ENCODE results near the gene TTYH3. TPM values are rescaled to one million over a fixed set of nuclear protein-coding genes. Genes with fewer than 3 reads are reported as not detected.

The TTYH3 gene
- total RNA-seq, 1 experiment from 2014 or later: 178 TPM

GRCh38 chr7:2619116-2619515 is 12.7 kb upstream of the TTYH3 start:
- no peaks in the 10 kb centered on the region for H3K36me3 Mint-ChIP-seq
- DNase-seq (ENCODE audit: low spot score): no peak
- no peak overlapping the region for H3K4me3 Mint-ChIP-seq
- no peak overlapping the region for H3K27ac Mint-ChIP-seq
- TF ChIP-seq MXD4 (CRISPR knock-in tag; IDR thresholded peaks at IDR 0.05; ENCODE audit: borderline replicate concordance) (no peak), MYBL2 (CRISPR knock-in tag; IDR thresholded peaks at IDR 0.05) (no peak), ZNF317 (CRISPR knock-in tag; IDR thresholded peaks at IDR 0.05; ENCODE audit: borderline replicate concordance, low read depth) (no peak), JUN (CRISPR knock-in tag; IDR thresholded peaks at IDR 0.05) (no peak), SMAD3 (CRISPR knock-in tag; IDR thresholded peaks at IDR 0.05; ENCODE audit: borderline replicate concordance) (no peak), KAT7 (CRISPR knock-in tag; IDR thresholded peaks at IDR 0.05; ENCODE audit: borderline replicate concordance) (no peak), CREB1 (CRISPR knock-in tag; IDR thresholded peaks at IDR 0.05) (no peak), ZSCAN18 (CRISPR knock-in tag; IDR thresholded peaks at IDR 0.05) (no peak), FOXP4 (CRISPR knock-in tag; IDR thresholded peaks at IDR 0.05) (no peak), PREB (CRISPR knock-in tag; IDR thresholded peaks at IDR 0.05; ENCODE audit: borderline replicate concordance) (no peak), NFATC4 (CRISPR knock-in tag; IDR thresholded peaks at IDR 0.05) (no peak), GTF2I (CRISPR knock-in tag; conservative IDR thresholded peaks at IDR 0.05) (no peak)
- TF ChIP-seq, protein P1, sequence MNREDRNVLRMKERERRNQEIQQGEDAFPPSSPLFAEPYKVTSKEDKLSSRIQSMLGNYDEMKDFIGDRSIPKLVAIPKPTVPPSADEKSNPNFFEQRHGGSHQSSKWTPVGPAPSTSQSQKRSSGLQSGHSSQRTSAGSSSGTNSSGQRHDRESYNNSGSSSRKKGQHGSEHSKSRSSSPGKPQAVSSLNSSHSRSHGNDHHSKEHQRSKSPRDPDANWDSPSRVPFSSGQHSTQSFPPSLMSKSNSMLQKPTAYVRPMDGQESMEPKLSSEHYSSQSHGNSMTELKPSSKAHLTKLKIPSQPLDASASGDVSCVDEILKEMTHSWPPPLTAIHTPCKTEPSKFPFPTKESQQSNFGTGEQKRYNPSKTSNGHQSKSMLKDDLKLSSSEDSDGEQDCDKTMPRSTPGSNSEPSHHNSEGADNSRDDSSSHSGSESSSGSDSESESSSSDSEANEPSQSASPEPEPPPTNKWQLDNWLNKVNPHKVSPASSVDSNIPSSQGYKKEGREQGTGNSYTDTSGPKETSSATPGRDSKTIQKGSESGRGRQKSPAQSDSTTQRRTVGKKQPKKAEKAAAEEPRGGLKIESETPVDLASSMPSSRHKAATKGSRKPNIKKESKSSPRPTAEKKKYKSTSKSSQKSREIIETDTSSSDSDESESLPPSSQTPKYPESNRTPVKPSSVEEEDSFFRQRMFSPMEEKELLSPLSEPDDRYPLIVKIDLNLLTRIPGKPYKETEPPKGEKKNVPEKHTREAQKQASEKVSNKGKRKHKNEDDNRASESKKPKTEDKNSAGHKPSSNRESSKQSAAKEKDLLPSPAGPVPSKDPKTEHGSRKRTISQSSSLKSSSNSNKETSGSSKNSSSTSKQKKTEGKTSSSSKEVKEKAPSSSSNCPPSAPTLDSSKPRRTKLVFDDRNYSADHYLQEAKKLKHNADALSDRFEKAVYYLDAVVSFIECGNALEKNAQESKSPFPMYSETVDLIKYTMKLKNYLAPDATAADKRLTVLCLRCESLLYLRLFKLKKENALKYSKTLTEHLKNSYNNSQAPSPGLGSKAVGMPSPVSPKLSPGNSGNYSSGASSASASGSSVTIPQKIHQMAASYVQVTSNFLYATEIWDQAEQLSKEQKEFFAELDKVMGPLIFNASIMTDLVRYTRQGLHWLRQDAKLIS (CRISPR knock-in tag; IDR thresholded peaks at IDR 0.05; ENCODE audit: borderline replicate concordance): no peak
- peaks cover 31% of the 10 kb centered on the region for H3K4me1 Mint-ChIP-seq
- no peak for ATAC-seq
- H3K27me3 Mint-ChIP-seq (ENCODE audit: low read depth): no peaks in the 10 kb centered on the region; the same call in 1 of the 2 replicates
- ChIA-PET POLR2A (no interaction called here), CTCF (interaction anchor here (1.6 to 2.7 kb wide), 3 partner anchors 10 to 91 kb away, joined by 4 to 23 read pairs (median 9); no protein-coding TSS in a partner anchor)
- H3K9me3 Mint-ChIP-seq: no peaks in the 10 kb centered on the region

DNA sequence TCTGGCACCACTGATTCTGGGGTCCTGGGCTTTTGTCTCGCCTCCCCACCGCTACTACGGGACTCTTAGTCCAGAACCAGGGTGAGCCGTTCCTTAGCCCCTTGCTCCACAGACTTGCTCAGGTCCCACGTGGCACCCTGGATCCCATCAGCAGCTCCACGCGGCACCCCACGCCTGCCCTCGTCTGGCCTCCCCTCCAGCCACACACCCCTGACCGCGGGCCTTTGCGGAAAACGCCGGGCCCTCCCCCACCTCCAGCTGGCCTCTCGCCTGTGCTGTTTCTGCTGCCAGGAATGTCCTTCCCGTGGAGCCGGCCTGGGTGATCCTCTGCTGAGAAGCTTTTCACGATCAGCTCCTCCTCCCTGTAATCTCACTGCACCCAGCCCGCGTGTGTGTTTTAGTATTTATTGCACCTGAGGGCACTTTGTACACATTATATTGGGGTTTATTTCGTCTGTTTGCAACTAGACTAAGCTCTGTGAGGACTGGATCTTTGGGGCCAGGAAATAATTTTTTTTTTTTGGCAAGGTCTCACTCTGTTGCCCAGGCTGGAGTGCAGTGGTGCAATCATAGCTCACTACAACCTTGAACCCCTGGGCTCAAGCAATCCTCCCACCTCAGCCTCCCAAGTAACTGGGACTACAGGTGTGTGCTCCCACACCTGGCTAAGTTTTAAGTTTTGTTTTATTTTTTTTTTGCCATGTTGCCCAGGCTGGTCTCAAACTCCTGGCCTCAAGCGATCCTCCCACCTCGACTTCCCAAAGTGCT is 10.5 kb upstream of the TTYH3 start:
- CTCF ChIA-PET: interaction anchor here (0.9 to 4.6 kb wide), 15 partner anchors 9 to 170 kb away, joined by 3 to 27 read pairs (median 5); partner anchors contain the start of gene BRAT1
- Mint-ChIP-seq H3K4me1 (peaks cover 35% of the 10 kb centered on the region), H3K27me3 (ENCODE audit: low read depth) (no peaks in the 10 kb centered on the region; the same call in 1 of the 2 replicates), H3K9me3 (no peaks in the 10 kb centered on the region), H3K4me3 (no peak overlapping the region), H3K27ac (peak overlapping the region; percentile 89; the same call in 1 of the 2 replicates), H3K36me3 (no peaks in the 10 kb centered on the region)
- TF ChIP-seq ZNF281 (CRISPR knock-in tag; IDR thresholded peaks at IDR 0.05): peak; percentile 29; the same call in 1 of the 2 replicates
- TF ChIP-seq EMX1 (CRISPR knock-in tag; IDR thresholded peaks at IDR 0.05): no peak
- peak; percentile 32; the same call in 1 of the 2 replicates for TF ChIP-seq ZNF121 (CRISPR knock-in tag; IDR thresholded peaks at IDR 0.05)
- TF ChIP-seq RORB (CRISPR knock-in tag; IDR thresholded peaks at IDR 0.05): no peak
- TF ChIP-seq ATF1 (CRISPR knock-in tag; IDR thresholded peaks at IDR 0.05): no peak
- peak; percentile 69; the same call in 1 of the 2 replicates for TF ChIP-seq MAX (CRISPR knock-in tag; IDR thresholded peaks at IDR 0.05)
- peak; percentile 34 for ATAC-seq
- POLR2A ChIA-PET: interaction anchor here (1.0 to 1.9 kb wide), 4 partner anchors 8 to 24 kb away, joined by 5 to 11 read pairs (median 9); partner anchors contain the start of gene TTYH3
- peak; percentile 62 for DNase-seq (ENCODE audit: low spot score)
